Effector memory CD4-positive, alpha-beta T cell (primary cell): ENCODE results near the gene PPCDC.

ENCODE experiments used
- DNase-seq, 3 donors: peaks; one replicate each; pipeline ENCODE4 v3.0.0-alpha.2; 2020
- H3K27ac ChIP-seq: 2 replicates; pipeline ENCODE4 v1.7.0; 2013; ENCODE audit warnings: mild to moderate bottlenecking, low read length, moderate library complexity; ENCODE audit not compliant: insufficient read depth, poor library complexity, severe bottlenecking
- H3K27me3 ChIP-seq: replicated peaks from 2 replicates; pipeline ENCODE4 v1.7.0; 2013; ENCODE audit warnings: mild to moderate bottlenecking, low read length; ENCODE audit not compliant: insufficient read depth, control insufficient read depth, poor library complexity, severe bottlenecking
- H3K36me3 ChIP-seq: 2 replicates; pipeline ENCODE4 v1.7.0; 2013; ENCODE audit warnings: mild to moderate bottlenecking, low read length, moderate library complexity; ENCODE audit not compliant: control insufficient read depth, insufficient read depth
- H3K4me1 ChIP-seq: 2 replicates; pipeline ENCODE4 v1.7.0; 2013; ENCODE audit warnings: low read length, mild to moderate bottlenecking; ENCODE audit not compliant: control insufficient read depth, insufficient read depth, poor library complexity, severe bottlenecking
- H3K4me3 ChIP-seq: 2 replicates; pipeline ENCODE4 v1.7.0; 2013; ENCODE audit warnings: low read length, low read depth, mild to moderate bottlenecking; ENCODE audit not compliant: insufficient read depth, poor library complexity, severe bottlenecking
- H3K9me3 ChIP-seq: 2 replicates; pipeline ENCODE4 v1.7.0; 2013; ENCODE audit warnings: mild to moderate bottlenecking, low read length, moderate library complexity; ENCODE audit not compliant: control insufficient read depth

Gene PPCDC

DNA sequence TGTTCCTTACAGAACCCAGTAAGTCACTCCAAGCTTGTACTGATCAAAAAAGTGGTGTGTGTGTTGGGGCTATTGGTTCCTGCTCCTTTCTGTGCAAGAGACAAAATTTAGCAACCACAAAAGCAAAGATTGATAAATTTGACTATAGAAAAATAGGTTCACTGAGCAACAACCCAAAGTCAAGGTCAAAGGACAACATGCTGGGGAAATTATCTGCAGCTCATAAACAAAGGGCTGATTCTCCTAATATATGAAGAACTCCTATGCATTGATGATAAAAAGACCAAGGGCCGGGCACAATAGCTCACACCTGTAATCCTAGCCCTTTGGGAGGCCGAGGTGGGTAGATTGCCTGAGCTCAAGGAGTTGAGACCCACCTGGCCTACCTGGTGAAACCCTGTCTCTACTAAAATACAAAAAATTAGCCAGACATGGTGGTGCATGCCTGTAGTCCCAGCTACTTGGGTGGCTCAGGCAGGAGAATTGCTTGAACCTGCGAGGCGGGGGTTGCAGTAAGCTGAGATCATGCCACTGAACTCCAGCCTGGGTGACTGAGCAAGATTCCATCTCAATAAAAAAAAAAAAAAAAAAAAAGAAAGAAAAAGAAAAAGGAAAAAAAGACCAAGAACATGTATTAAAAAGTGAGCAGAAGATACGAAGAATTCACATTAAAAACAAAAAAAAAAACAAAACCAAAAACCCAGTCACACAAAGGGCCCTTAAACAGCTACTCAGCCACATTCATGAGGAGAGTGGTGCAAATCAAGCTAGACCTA lies 29.8 kb downstream of the PPCDC start:
- H3K4me1 ChIP-seq, result no peaks in the 10 kb centered on the region
- no peak for DNase-seq

DNA sequence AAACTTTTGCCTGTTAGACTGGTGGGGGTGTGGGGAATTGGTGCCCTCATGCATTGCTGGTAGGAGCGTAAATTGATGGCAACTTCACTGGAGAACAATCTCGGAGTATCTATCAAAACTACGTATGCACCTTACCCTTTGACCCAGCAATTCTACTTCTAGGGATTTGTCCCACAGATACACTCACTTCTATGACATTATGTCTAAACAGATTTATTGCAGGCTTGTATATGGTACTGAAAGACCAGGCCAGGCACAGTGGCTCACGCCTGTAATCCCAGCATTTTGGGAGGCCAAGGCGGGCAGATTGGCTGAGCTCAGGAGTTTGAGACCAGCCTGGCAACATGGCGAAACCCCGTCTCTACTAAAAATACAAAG lies 30.3 kb downstream of the PPCDC start:
- no peak overlapping the region for H3K27ac ChIP-seq
- no peak overlapping the region for H3K4me3 ChIP-seq
- no peaks in the 10 kb centered on the region for H3K9me3 ChIP-seq
- no peaks in the 10 kb centered on the region for H3K4me1 ChIP-seq
- H3K36me3 ChIP-seq, result no peaks in the 10 kb centered on the region
- no peak for DNase-seq
- no peaks in the 10 kb centered on the region for H3K27me3 ChIP-seq

More for the DNA sequence above, 29.8 kb downstream of the PPCDC start:
- no peak overlapping the region for H3K27ac ChIP-seq
- H3K9me3 ChIP-seq, result no peaks in the 10 kb centered on the region
- H3K4me3 ChIP-seq, result no peak overlapping the region
- no peaks in the 10 kb centered on the region for H3K36me3 ChIP-seq
- H3K27me3 ChIP-seq, result no peaks in the 10 kb centered on the region

GRCh38 chr15:75054172-75054897 lies 30.9 kb downstream of the PPCDC start:
- no peaks in the 10 kb centered on the region for H3K27me3 ChIP-seq

DNA sequence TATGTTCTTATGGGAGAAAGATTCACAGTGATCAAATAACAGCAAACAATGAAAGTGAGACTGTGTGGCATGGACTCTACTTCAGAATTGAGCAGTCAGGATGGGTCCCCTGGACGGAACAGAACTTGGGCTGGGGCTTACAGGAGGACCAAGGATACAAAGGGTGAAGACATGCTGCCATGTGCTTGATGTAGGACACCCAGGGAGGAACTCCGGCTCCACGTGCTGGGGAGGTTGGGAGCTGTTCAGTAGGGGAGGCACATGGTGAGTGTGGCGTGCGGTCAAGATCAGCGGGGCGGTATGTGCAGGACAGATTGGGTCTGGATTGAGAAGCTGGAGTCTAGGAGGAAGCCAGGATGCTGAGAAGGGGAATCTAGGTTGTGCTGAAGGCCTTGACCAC lies 32.6 kb downstream of the PPCDC start:
- Histone ChIP-seq H3K36me3 (no peaks in the 10 kb centered on the region), H3K9me3 (no peaks in the 10 kb centered on the region), H3K27me3 (no peaks in the 10 kb centered on the region), H3K4me3 (no peak overlapping the region), H3K4me1 (no peaks in the 10 kb centered on the region), H3K27ac (no peak overlapping the region)
- DNase-seq, result no peak

More at GRCh38 chr15:75054172-75054897, 30.9 kb downstream of the PPCDC start:
- Histone ChIP-seq H3K4me3 (no peak overlapping the region), H3K9me3 (no peaks in the 10 kb centered on the region), H3K4me1 (no peaks in the 10 kb centered on the region), H3K27ac (no peak overlapping the region), H3K36me3 (no peaks in the 10 kb centered on the region)
- no peak for DNase-seq

DNA sequence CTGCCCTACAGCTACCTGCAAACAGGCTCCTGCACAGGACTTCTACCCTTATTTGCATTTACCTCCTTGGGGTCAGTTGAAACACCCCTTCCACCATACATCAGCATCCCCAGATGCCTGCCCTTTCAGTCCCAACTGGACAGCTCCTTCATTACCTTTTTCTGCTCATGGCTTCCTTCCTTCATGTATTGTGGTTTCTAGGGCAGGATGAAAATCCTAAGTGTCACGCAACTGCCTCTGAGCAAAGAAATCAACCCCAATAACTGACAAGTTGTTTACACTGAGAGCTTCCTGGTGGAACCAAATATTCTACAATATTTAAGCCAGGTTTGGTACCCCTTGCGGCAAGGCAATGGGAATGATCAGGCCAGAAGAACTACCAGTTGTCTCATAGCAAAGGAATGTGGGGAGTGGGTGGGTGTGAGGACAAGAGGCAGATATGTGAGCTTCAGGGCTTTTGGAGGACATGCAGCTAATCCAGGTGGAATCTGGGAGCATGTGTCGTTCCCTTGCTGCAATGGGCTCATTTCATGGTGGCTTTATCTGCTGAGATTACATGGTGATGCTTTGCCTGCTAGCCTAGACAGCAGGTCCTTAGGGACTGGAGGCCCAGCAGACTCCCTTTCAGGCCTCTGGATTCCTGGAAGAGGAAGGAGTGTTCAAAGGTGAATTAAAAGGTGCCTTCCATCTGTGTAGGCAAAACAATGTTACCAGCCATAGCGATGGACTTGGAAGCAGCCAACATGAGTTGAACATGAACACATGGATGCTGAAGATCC lies 34.9 kb downstream of the PPCDC start:
- Histone ChIP-seq H3K4me3 (no peak overlapping the region), H3K36me3 (no peaks in the 10 kb centered on the region), H3K27ac (no peak overlapping the region), H3K4me1 (no peaks in the 10 kb centered on the region), H3K27me3 (no peaks in the 10 kb centered on the region), H3K9me3 (no peaks in the 10 kb centered on the region)
- no peak for DNase-seq

DNA sequence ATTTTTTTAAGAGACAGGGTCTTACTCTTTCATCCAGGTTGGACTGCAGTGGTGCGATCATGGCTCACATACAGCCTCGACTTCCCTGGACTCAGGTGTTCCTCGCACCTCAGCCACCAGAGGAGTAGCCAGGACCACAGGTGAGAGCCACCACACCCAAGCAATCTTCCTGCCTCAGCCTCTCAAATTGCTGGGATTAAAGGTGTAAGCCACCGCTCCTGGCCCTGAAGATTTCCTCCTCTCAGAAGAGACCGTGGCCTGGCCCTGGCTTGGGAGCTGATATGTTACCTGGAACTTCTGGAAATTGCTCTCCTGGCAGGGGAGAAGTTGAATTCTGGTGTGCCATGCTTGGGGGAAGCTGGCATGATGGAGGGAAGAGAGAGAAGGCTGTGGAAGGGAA lies 36.2 kb downstream of the PPCDC start:
- no peaks in the 10 kb centered on the region for H3K27me3 ChIP-seq
- H3K4me3 ChIP-seq, result no peak overlapping the region
- no peak for DNase-seq
- no peak overlapping the region for H3K27ac ChIP-seq
- H3K4me1 ChIP-seq, result no peaks in the 10 kb centered on the region
- H3K36me3 ChIP-seq, result no peaks in the 10 kb centered on the region
- no peaks in the 10 kb centered on the region for H3K9me3 ChIP-seq

DNA sequence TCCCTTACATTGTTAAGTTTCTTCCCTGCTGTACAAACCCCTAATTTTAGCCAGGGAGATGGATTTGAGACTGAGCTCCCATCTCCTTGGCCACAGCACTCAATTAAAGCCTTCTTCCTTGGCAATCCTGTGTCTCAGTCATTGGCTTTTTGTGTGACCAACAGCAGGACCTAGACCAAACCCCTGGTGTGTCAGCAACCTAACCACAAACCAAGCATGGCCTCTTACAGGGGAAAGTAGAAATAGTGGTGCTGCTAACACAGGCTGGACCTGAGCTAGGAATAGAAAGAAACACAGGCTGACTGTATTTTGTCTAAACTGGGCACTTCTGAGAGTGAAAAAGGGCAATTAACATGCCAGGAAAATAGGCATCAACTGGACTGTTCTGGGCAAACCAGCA lies 37.9 kb downstream of the PPCDC start:
- no peak for DNase-seq
- Histone ChIP-seq H3K27me3 (no peaks in the 10 kb centered on the region), H3K27ac (no peak overlapping the region), H3K4me3 (no peak overlapping the region), H3K4me1 (peaks cover under 1% of the 10 kb centered on the region), H3K9me3 (no peaks in the 10 kb centered on the region), H3K36me3 (no peaks in the 10 kb centered on the region)

GRCh38 chr15:75062706-75063105 lies 39.3 kb downstream of the PPCDC start:
- H3K36me3 ChIP-seq, result no peaks in the 10 kb centered on the region
- H3K4me1 ChIP-seq, result peaks cover 8% of the 10 kb centered on the region
- DNase-seq, result no peak
- H3K27ac ChIP-seq, result no peak overlapping the region
- H3K9me3 ChIP-seq, result no peaks in the 10 kb centered on the region
- H3K27me3 ChIP-seq, result no peaks in the 10 kb centered on the region
- H3K4me3 ChIP-seq, result no peak overlapping the region

- Histone ChIP-seq H3K9me3 (no peaks in the 10 kb centered on the region), H3K4me1 (peaks cover 8% of the 10 kb centered on the region), H3K4me3 (no peak overlapping the region)
Observed at GRCh38 chr15:75063338-75063737, 39.9 kb downstream of the PPCDC start.

DNA sequence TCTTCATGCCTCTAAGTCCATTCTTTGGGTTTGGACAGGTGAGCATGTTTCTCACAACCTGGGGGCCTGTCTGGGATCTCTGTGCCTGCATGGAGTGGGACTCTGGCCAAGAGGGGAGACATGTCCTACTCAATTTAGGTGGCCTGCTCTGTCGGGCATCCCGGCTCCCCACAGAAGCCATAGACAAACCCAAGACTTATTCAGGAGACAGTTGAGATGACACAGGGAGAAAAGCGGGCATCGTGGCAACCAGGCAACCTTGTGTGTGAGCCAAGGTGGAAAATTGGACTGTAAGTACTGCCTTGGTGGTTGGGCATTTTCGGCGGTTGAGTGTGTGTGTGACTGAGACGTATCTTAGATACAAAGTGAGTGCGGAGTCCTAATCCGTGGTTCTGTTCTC lies 40.5 kb downstream of the PPCDC start:
- Histone ChIP-seq H3K27ac (no peak overlapping the region), H3K27me3 (no peaks in the 10 kb centered on the region), H3K4me3 (no peak overlapping the region), H3K36me3 (no peaks in the 10 kb centered on the region), H3K9me3 (no peaks in the 10 kb centered on the region), H3K4me1 (peaks cover 8% of the 10 kb centered on the region)
- no peak for DNase-seq

More at GRCh38 chr15:75063338-75063737, 39.9 kb downstream of the PPCDC start:
- DNase-seq, result no peak
- H3K27ac ChIP-seq, result no peak overlapping the region
- H3K27me3 ChIP-seq, result no peaks in the 10 kb centered on the region
- no peaks in the 10 kb centered on the region for H3K36me3 ChIP-seq
